HG03060 (cell line): ENCODE data around the gene SLC1A2.

Source experiments
- ATAC-seq: cut with Tn5 transposase; IDR thresholded peaks from one replicate; pipeline ENCODE4 v1.9.1; 2021; ENCODE audit warnings: low read depth, moderate number of reproducible peaks; ENCODE audit not compliant: unreplicated experiment

SLC1A2 gene

GRCh38 chr11:35334385-35335090 lies 84.8 kb downstream of the SLC1A2 start:
- ATAC-seq = peak; percentile 53

- no peak for ATAC-seq
Measured at GRCh38 chr11:35332524-35332923, 86.8 kb downstream of the SLC1A2 start.

- no peak for ATAC-seq
Measured at GRCh38 chr11:35330931-35331330, 88.4 kb downstream of the SLC1A2 start.

- ATAC-seq = no peak
Measured at GRCh38 chr11:35330156-35330889, 89.0 kb downstream of the SLC1A2 start.

GRCh38 chr11:35327829-35328228 lies 91.5 kb downstream of the SLC1A2 start:
- no peak for ATAC-seq

GRCh38 chr11:35326266-35326879 lies 93.0 kb downstream of the SLC1A2 start:
- ATAC-seq = no peak

- no peak for ATAC-seq
Measured at GRCh38 chr11:35324981-35325380, 94.4 kb downstream of the SLC1A2 start.

- no peak for ATAC-seq
Measured at GRCh38 chr11:35324183-35324886, 95.0 kb downstream of the SLC1A2 start.

- no peak for ATAC-seq
Measured at GRCh38 chr11:35323076-35323868, 96.1 kb downstream of the SLC1A2 start.

GRCh38 chr11:35322318-35322979 lies 96.9 kb downstream of the SLC1A2 start:
- ATAC-seq = no peak

- ATAC-seq = no peak
Measured at GRCh38 chr11:35321532-35322317, 97.6 kb downstream of the SLC1A2 start.

- ATAC-seq = no peak
Measured at GRCh38 chr11:35321111-35321510, 98.2 kb downstream of the SLC1A2 start.

- no peak for ATAC-seq
Measured at GRCh38 chr11:35318977-35319925, 100.1 kb downstream of the SLC1A2 start.

- no peak for ATAC-seq
Measured at GRCh38 chr11:35318309-35318708, 101.0 kb downstream of the SLC1A2 start.

GRCh38 chr11:35317253-35317652 lies 102.1 kb downstream of the SLC1A2 start:
- no peak for ATAC-seq

- ATAC-seq = no peak
Measured at GRCh38 chr11:35316161-35316560, 103.2 kb downstream of the SLC1A2 start.

- ATAC-seq = no peak
Measured at GRCh38 chr11:35313760-35314153, 105.6 kb downstream of the SLC1A2 start.
